Measurements from ENCODE around the gene DAGLB. TPM values are rescaled to one million over a fixed set of nuclear protein-coding genes. Genes with fewer than 3 reads are reported as not detected.

DAGLB gene
- total and polyA plus RNA-seq, 2 experiments from 2014 or later, result 18.9 to 22.3 TPM

- Histone ChIP-seq H3K36me3 (peaks cover 15% of the 10 kb centered on the region), H3K27me3 (no peaks in the 10 kb centered on the region)
Measured at GRCh38 chr7:6417408-6417807, 30.3 kb downstream of the DAGLB start.

GRCh38 chr7:6416516-6417145 is 31.1 kb downstream of the DAGLB start:
- no peaks in the 10 kb centered on the region for H3K27me3 ChIP-seq
- peak in 1 of 2 donors; percentile 32 for DNase-seq (ENCODE audit: low read depth in 1 of 2, low spot score in 1 of 2)
- no peak for TF ChIP-seq CTCF (IDR thresholded peaks at IDR 0.05; ENCODE audit: low read depth, low read length)
- no peaks in the 10 kb centered on the region for H3K9me3 ChIP-seq (ENCODE audit: low read depth)
- H3K27ac ChIP-seq, result no peak overlapping the region
- no peak overlapping the region for H3K4me3 ChIP-seq
- no peaks in the 10 kb centered on the region for H3K4me1 ChIP-seq (ENCODE audit: low read depth)
- peaks cover 17% of the 10 kb centered on the region for H3K36me3 ChIP-seq

More at GRCh38 chr7:6417408-6417807, 30.3 kb downstream of the DAGLB start:
- H3K27ac ChIP-seq, result no peak overlapping the region
- H3K9me3 ChIP-seq (ENCODE audit: low read depth), result no peaks in the 10 kb centered on the region
- no peak for TF ChIP-seq CTCF (IDR thresholded peaks at IDR 0.05; ENCODE audit: low read depth, low read length)
- no peak for DNase-seq (ENCODE audit: low read depth in 1 of 2, low spot score in 1 of 2)
- H3K4me3 ChIP-seq, result no peak overlapping the region
- no peaks in the 10 kb centered on the region for H3K4me1 ChIP-seq (ENCODE audit: low read depth)

- H3K27me3 ChIP-seq, result no peaks in the 10 kb centered on the region
- TF ChIP-seq CTCF (IDR thresholded peaks at IDR 0.05; ENCODE audit: low read depth, low read length), result no peak
- peaks cover 24% of the 10 kb centered on the region for H3K36me3 ChIP-seq
Measured at GRCh38 chr7:6413637-6414036, 34.1 kb downstream of the DAGLB start.

GRCh38 chr7:6409944-6410693 is 37.6 kb downstream of the DAGLB start:
- H3K9me3 ChIP-seq (ENCODE audit: low read depth), result no peaks in the 10 kb centered on the region
- H3K27me3 ChIP-seq, result no peaks in the 10 kb centered on the region
- H3K27ac ChIP-seq, result no peak overlapping the region
- no peak overlapping the region for H3K4me3 ChIP-seq
- TF ChIP-seq CTCF (IDR thresholded peaks at IDR 0.05; ENCODE audit: low read depth, low read length), result no peak
- H3K4me1 ChIP-seq (ENCODE audit: low read depth), result no peaks in the 10 kb centered on the region
- DNase-seq (ENCODE audit: low read depth in 1 of 2, low spot score in 1 of 2), result no peak
- H3K36me3 ChIP-seq, result peaks cover 28% of the 10 kb centered on the region

More at GRCh38 chr7:6413637-6414036, 34.1 kb downstream of the DAGLB start:
- no peaks in the 10 kb centered on the region for H3K9me3 ChIP-seq (ENCODE audit: low read depth)
- no peak overlapping the region for H3K4me3 ChIP-seq
- DNase-seq (ENCODE audit: low read depth in 1 of 2, low spot score in 1 of 2), result no peak
- no peak overlapping the region for H3K27ac ChIP-seq
- no peaks in the 10 kb centered on the region for H3K4me1 ChIP-seq (ENCODE audit: low read depth)

- no peaks in the 10 kb centered on the region for H3K4me1 ChIP-seq (ENCODE audit: low read depth)
- H3K36me3 ChIP-seq, result peaks cover 30% of the 10 kb centered on the region
- TF ChIP-seq CTCF (IDR thresholded peaks at IDR 0.05; ENCODE audit: low read depth, low read length), result no peak
- DNase-seq (ENCODE audit: low read depth in 1 of 2, low spot score in 1 of 2), result no peak
- no peaks in the 10 kb centered on the region for H3K9me3 ChIP-seq (ENCODE audit: low read depth)
- H3K27ac ChIP-seq, result no peak overlapping the region
- H3K27me3 ChIP-seq, result no peaks in the 10 kb centered on the region
- H3K4me3 ChIP-seq, result no peak overlapping the region
Measured at GRCh38 chr7:6409091-6409490, 38.7 kb downstream of the DAGLB start.

All from cardiac muscle cell (in vitro differentiated cells and primary cell).